Measurements from ENCODE around the gene ADGRG6.

The ADGRG6 gene

GRCh38 chr6:142429195-142429594 lies 127.4 kb downstream of the ADGRG6 start:
- Histone ChIP-seq H3K27ac (ENCODE audit: insufficient read depth, low read depth, low read length, poor library complexity, severe bottlenecking) (no peak overlapping the region), H3K9me3 (ENCODE audit: control insufficient read depth, low read length) (no peaks in the 10 kb centered on the region), H3K4me1 (ENCODE audit: control insufficient read depth, insufficient read depth, low read length) (no peaks in the 10 kb centered on the region), H3K4me3 (ENCODE audit: insufficient read depth, low read depth, low read length) (no peak overlapping the region), H3K27me3 (ENCODE audit: control insufficient read depth, insufficient read depth, low read length, poor library complexity, severe bottlenecking) (no peaks in the 10 kb centered on the region), H3K36me3 (ENCODE audit: control insufficient read depth, insufficient read depth, low read length) (no peaks in the 10 kb centered on the region)

GRCh38 chr6:142433419-142433818 lies 131.6 kb downstream of the ADGRG6 start:
- no peak overlapping the region for H3K27ac ChIP-seq (ENCODE audit: insufficient read depth, low read depth, low read length, poor library complexity, severe bottlenecking)
- H3K4me1 ChIP-seq (ENCODE audit: control insufficient read depth, insufficient read depth, low read length) = no peaks in the 10 kb centered on the region
- no peaks in the 10 kb centered on the region for H3K36me3 ChIP-seq (ENCODE audit: control insufficient read depth, insufficient read depth, low read length)
- H3K27me3 ChIP-seq (ENCODE audit: control insufficient read depth, insufficient read depth, low read length, poor library complexity, severe bottlenecking) = no peaks in the 10 kb centered on the region
- H3K4me3 ChIP-seq (ENCODE audit: insufficient read depth, low read depth, low read length) = no peak overlapping the region
- WGBS, 2 experiments = 88 to 100% methylated on average over 3 to 4 of the region's 4 CpGs
- H3K9me3 ChIP-seq (ENCODE audit: control insufficient read depth, low read length) = no peaks in the 10 kb centered on the region

GRCh38 chr6:142438898-142439297 lies 137.1 kb downstream of the ADGRG6 start:
- 95 to 97% methylated on average over 1 of the region's 1 CpG for WGBS, 2 experiments
- peaks cover 3% of the 10 kb centered on the region for H3K4me1 ChIP-seq (ENCODE audit: control insufficient read depth, insufficient read depth, low read length)
- no peaks in the 10 kb centered on the region for H3K27me3 ChIP-seq (ENCODE audit: control insufficient read depth, insufficient read depth, low read length, poor library complexity, severe bottlenecking)
- no peak overlapping the region for H3K27ac ChIP-seq (ENCODE audit: insufficient read depth, low read depth, low read length, poor library complexity, severe bottlenecking)
- H3K4me3 ChIP-seq (ENCODE audit: insufficient read depth, low read depth, low read length) = no peak overlapping the region
- H3K36me3 ChIP-seq (ENCODE audit: control insufficient read depth, insufficient read depth, low read length) = no peaks in the 10 kb centered on the region
- H3K9me3 ChIP-seq (ENCODE audit: control insufficient read depth, low read length) = no peaks in the 10 kb centered on the region

- no peaks in the 10 kb centered on the region for H3K9me3 ChIP-seq (ENCODE audit: control insufficient read depth, low read length)
- H3K36me3 ChIP-seq (ENCODE audit: control insufficient read depth, insufficient read depth, low read length) = no peaks in the 10 kb centered on the region
- peaks cover 3% of the 10 kb centered on the region for H3K4me1 ChIP-seq (ENCODE audit: control insufficient read depth, insufficient read depth, low read length)
- no peak overlapping the region for H3K27ac ChIP-seq (ENCODE audit: insufficient read depth, low read depth, low read length, poor library complexity, severe bottlenecking)
- H3K4me3 ChIP-seq (ENCODE audit: insufficient read depth, low read depth, low read length) = no peak overlapping the region
- no peaks in the 10 kb centered on the region for H3K27me3 ChIP-seq (ENCODE audit: control insufficient read depth, insufficient read depth, low read length, poor library complexity, severe bottlenecking)
- WGBS, 2 experiments = 44 to 48% methylated on average over 4 of the region's 4 CpGs
These were observed 138.9 kb downstream of the ADGRG6 start for GRCh38 chr6:142440600-142441293.

DNA sequence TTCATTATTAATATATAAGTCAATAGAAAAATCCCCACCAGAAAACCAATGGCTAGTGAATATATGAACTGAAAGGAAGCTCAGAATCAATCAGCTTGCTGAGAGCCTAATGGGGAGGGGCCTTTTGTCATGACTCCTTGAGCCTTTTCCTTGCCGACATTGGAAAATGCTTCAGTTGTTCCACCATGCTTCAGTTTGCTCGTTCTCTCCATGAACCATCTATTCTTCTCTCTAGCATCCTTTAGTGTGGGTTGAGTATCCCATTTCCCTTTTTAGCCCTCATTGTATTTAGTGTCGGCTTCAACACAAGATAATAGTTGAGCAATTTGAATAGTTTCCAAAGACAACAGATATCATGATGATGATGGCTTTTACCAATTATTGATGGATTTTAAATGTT lies 139.9 kb downstream of the ADGRG6 start:
- H3K9me3 ChIP-seq (ENCODE audit: control insufficient read depth, low read length) = no peaks in the 10 kb centered on the region
- no peak overlapping the region for H3K27ac ChIP-seq (ENCODE audit: insufficient read depth, low read depth, low read length, poor library complexity, severe bottlenecking)
- no peaks in the 10 kb centered on the region for H3K36me3 ChIP-seq (ENCODE audit: control insufficient read depth, insufficient read depth, low read length)
- peaks cover 3% of the 10 kb centered on the region for H3K4me1 ChIP-seq (ENCODE audit: control insufficient read depth, insufficient read depth, low read length)
- 55 to 61% methylated on average over 2 to 3 of the region's 3 CpGs for WGBS, 2 experiments
- H3K27me3 ChIP-seq (ENCODE audit: control insufficient read depth, insufficient read depth, low read length, poor library complexity, severe bottlenecking) = no peaks in the 10 kb centered on the region
- H3K4me3 ChIP-seq (ENCODE audit: insufficient read depth, low read depth, low read length) = no peak overlapping the region

DNA sequence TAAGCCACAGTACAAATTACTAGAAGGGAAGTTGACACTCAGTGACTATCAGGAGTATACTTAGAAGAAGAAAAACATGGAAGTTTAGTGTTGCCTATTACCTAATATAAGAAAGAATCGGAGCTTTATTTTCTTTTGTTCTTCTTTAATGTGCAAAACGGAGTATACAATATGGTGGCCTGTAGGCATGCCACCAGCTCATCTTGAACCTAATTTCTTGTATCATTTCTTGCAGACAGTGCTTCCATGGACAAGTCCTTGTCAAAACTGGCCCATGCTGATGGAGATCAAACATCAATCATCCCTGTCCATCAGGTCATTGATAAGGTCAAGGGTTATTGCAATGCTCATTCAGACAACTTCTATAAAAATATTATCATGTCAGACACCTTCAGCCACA lies 141.3 kb downstream of the ADGRG6 start:
- peaks cover 3% of the 10 kb centered on the region for H3K4me1 ChIP-seq (ENCODE audit: control insufficient read depth, insufficient read depth, low read length)
- WGBS, 2 experiments = 92 to 100% methylated on average over 2 of the region's 2 CpGs

GRCh38 chr6:142443532-142443931 lies 141.7 kb downstream of the ADGRG6 start:
- Histone ChIP-seq H3K36me3 (ENCODE audit: control insufficient read depth, insufficient read depth, low read length) (no peaks in the 10 kb centered on the region), H3K4me1 (ENCODE audit: control insufficient read depth, insufficient read depth, low read length) (peaks cover 3% of the 10 kb centered on the region), H3K27me3 (ENCODE audit: control insufficient read depth, insufficient read depth, low read length, poor library complexity, severe bottlenecking) (no peaks in the 10 kb centered on the region), H3K27ac (ENCODE audit: insufficient read depth, low read depth, low read length, poor library complexity, severe bottlenecking) (no peak overlapping the region), H3K4me3 (ENCODE audit: insufficient read depth, low read depth, low read length) (no peak overlapping the region), H3K9me3 (ENCODE audit: control insufficient read depth, low read length) (no peaks in the 10 kb centered on the region)
- 85 to 89% methylated on average over 1 of the region's 1 CpG for WGBS, 2 experiments

More for the DNA sequence above, 141.3 kb downstream of the ADGRG6 start:
- Histone ChIP-seq H3K27ac (ENCODE audit: insufficient read depth, low read depth, low read length, poor library complexity, severe bottlenecking) (no peak overlapping the region), H3K36me3 (ENCODE audit: control insufficient read depth, insufficient read depth, low read length) (no peaks in the 10 kb centered on the region), H3K9me3 (ENCODE audit: control insufficient read depth, low read length) (no peaks in the 10 kb centered on the region), H3K27me3 (ENCODE audit: control insufficient read depth, insufficient read depth, low read length, poor library complexity, severe bottlenecking) (no peaks in the 10 kb centered on the region), H3K4me3 (ENCODE audit: insufficient read depth, low read depth, low read length) (no peak overlapping the region)

DNA sequence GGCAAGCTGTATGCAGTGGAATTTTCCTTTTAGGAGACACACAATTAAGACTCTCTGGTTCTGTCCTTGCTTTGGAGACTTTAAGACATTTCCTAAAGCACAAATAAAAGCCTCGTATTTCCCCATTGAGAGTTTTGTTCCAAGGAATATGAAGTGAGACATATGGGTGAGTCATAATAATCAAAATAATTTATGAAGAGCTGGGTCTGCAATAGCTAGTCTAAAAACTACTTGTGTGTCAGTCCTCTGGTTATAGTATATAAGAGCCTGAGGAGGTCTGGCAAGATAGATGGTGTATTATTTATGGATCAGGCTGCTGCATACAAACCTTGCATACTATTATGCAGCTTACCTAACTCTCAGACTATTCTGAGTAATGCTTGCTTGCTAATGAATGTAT lies 142.6 kb downstream of the ADGRG6 start:
- H3K27ac ChIP-seq (ENCODE audit: insufficient read depth, low read depth, low read length, poor library complexity, severe bottlenecking) = no peak overlapping the region
- H3K27me3 ChIP-seq (ENCODE audit: control insufficient read depth, insufficient read depth, low read length, poor library complexity, severe bottlenecking) = no peaks in the 10 kb centered on the region
- no peak overlapping the region for H3K4me3 ChIP-seq (ENCODE audit: insufficient read depth, low read depth, low read length)
- peaks cover 3% of the 10 kb centered on the region for H3K4me1 ChIP-seq (ENCODE audit: control insufficient read depth, insufficient read depth, low read length)
- 95% methylated on average over 1 of the region's 1 CpG; no CpG with 5 or more reads in 1 of the 2 experiments for WGBS, 2 experiments
- H3K9me3 ChIP-seq (ENCODE audit: control insufficient read depth, low read length) = no peaks in the 10 kb centered on the region
- H3K36me3 ChIP-seq (ENCODE audit: control insufficient read depth, insufficient read depth, low read length) = no peaks in the 10 kb centered on the region

GRCh38 chr6:142444881-142445301 lies 143.1 kb downstream of the ADGRG6 start:
- Histone ChIP-seq H3K4me3 (ENCODE audit: insufficient read depth, low read depth, low read length) (no peak overlapping the region), H3K27ac (ENCODE audit: insufficient read depth, low read depth, low read length, poor library complexity, severe bottlenecking) (no peak overlapping the region)
- 91 to 94% methylated on average over 1 to 2 of the region's 2 CpGs for WGBS, 2 experiments

DNA sequence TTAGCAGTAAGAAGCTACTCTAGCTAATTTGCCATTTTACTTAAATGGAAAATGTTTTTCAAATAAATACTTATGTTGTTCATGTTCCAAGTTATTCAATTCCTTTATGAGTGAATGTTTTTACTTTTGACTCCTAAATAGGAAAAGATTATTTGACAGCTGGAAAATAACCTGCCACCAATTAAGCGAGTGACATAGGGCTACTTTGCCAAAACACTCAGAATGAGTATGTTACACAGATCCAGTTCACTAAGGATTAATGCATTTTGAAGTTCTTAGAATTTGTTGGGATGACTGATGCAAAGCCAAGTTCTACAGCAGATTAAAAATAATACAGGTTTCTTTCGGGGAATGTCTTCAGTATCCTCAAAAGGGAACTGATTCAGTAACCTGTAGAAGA lies 144.4 kb downstream of the ADGRG6 start:
- WGBS, 2 experiments = 95 to 96% methylated on average over 2 of the region's 2 CpGs
- Histone ChIP-seq H3K27ac (ENCODE audit: insufficient read depth, low read depth, low read length, poor library complexity, severe bottlenecking) (no peak overlapping the region), H3K27me3 (ENCODE audit: control insufficient read depth, insufficient read depth, low read length, poor library complexity, severe bottlenecking) (no peaks in the 10 kb centered on the region), H3K9me3 (ENCODE audit: control insufficient read depth, low read length) (no peaks in the 10 kb centered on the region), H3K4me1 (ENCODE audit: control insufficient read depth, insufficient read depth, low read length) (peaks cover under 1% of the 10 kb centered on the region), H3K36me3 (ENCODE audit: control insufficient read depth, insufficient read depth, low read length) (no peaks in the 10 kb centered on the region), H3K4me3 (ENCODE audit: insufficient read depth, low read depth, low read length) (no peak overlapping the region)

More at GRCh38 chr6:142444881-142445301, 143.1 kb downstream of the ADGRG6 start:
- no peaks in the 10 kb centered on the region for H3K36me3 ChIP-seq (ENCODE audit: control insufficient read depth, insufficient read depth, low read length)
- no peaks in the 10 kb centered on the region for H3K27me3 ChIP-seq (ENCODE audit: control insufficient read depth, insufficient read depth, low read length, poor library complexity, severe bottlenecking)
- H3K4me1 ChIP-seq (ENCODE audit: control insufficient read depth, insufficient read depth, low read length) = peaks cover 3% of the 10 kb centered on the region
- H3K9me3 ChIP-seq (ENCODE audit: control insufficient read depth, low read length) = no peaks in the 10 kb centered on the region
